ENCODE measurements around the gene COL4A2. TPM values are rescaled to one million over a fixed set of nuclear protein-coding genes. Genes with fewer than 3 reads are reported as not detected.

Gene COL4A2
- total and polyA plus RNA-seq, 2 donors (not counting 1 experiment from before 2014, with no cell fraction given) = 0.17 TPM; not detected in 1

DNA sequence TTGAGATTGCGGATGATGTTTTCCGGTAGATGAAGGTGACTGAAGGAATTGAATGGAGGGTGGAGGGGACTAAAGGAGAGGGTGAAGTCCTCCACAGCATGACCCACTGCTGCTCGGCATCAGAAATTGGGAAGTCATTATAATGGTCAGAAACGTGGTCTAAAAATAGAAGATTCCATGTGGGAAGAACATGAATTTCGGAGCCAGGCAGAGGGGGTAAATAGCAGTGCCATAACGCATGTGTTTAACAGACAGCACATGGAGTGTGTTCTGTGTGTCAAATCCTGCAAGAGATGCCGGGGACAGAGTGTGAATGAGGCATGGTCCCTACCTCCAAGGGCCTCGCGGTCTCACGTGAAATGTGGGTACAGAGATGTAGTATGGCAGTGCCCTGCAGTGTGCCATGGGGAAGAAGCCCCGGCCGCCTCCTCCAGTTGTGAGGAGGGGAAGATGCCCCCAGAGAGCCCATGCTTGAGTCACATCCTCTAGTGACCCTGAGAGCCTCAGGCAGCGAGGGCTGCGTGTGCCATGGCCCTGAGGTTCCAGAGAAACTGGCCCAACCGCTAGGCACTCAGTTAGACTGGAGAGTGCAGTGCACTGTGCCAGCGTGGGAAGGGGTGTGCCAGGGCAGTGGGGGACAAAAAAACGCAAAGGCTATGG lies 106.1 kb downstream of the COL4A2 start:
- Histone ChIP-seq H3K4me1 (ENCODE audit: control insufficient read depth in 2 of 2, insufficient read depth in 2 of 2, low read length in 2 of 2) (peaks cover 0 to 3% of the 10 kb centered on the region in 2 donors), H3K9ac (ENCODE audit: low read length) (no peak overlapping the region), H3K4me3 (ENCODE audit: control extremely low read depth in 1 of 5, extremely low read depth in 1 of 5, insufficient read depth in 1 of 5, low read depth in 2 of 5, low read length in 4 of 5) (no peak overlapping the region), H3K27me3 (replicated peaks in 1 of 4; ENCODE audit: control extremely low read depth in 1 of 4, control insufficient read depth in 3 of 4, insufficient read depth in 4 of 4, low read length in 3 of 4) (peaks cover 0 to 15% (median 8%) of the 10 kb centered on the region in 4 experiments), H3K36me3 (replicated peaks in 1 of 2; ENCODE audit: control extremely low read depth in 1 of 2, control insufficient read depth in 1 of 2, extremely low read depth in 1 of 2, insufficient read depth in 2 of 2, low read length in 1 of 2) (no peaks in the 10 kb centered on the region), H3K4me2 (replicated peaks; ENCODE audit: low read depth, low read length, poor library complexity, severe bottlenecking) (no peak overlapping the region), H3K79me2 (ENCODE audit: control insufficient read depth, insufficient read depth, low read length) (no peaks in the 10 kb centered on the region), H2AFZ (ENCODE audit: insufficient read depth, low read depth, low read length, poor library complexity, severe bottlenecking) (no peak overlapping the region), H3K27ac (ENCODE audit: low read length in 2 of 2) (no peak overlapping the region), H3K9me3 (ENCODE audit: control extremely low read depth in 1 of 3, control insufficient read depth in 2 of 3, insufficient read depth in 1 of 3, low read length in 2 of 3) (no peaks in the 10 kb centered on the region), H4K20me1 (ENCODE audit: control insufficient read depth, insufficient read depth, low read length, poor library complexity, severe bottlenecking) (no peaks in the 10 kb centered on the region)
- intact Hi-C loops (cut with micrococcal nuclease) = no loop called here
- peaks cover 4% of the 10 kb centered on the region for H3K4me1 Mint-ChIP-seq
- peaks cover 39% of the 10 kb centered on the region for H3K27me3 Mint-ChIP-seq
- ChIA-PET CTCF (interaction anchor here (1.7 to 4.6 kb wide), 2 partner anchors 191 to 1452 kb away, joined by 13 to 59 read pairs; no protein-coding TSS in a partner anchor), POLR2A (no interaction called here)
- ATAC-seq (ENCODE audit: low read depth) (no peak), DNase-seq (no peak)
- TF ChIP-seq, protein P1, sequence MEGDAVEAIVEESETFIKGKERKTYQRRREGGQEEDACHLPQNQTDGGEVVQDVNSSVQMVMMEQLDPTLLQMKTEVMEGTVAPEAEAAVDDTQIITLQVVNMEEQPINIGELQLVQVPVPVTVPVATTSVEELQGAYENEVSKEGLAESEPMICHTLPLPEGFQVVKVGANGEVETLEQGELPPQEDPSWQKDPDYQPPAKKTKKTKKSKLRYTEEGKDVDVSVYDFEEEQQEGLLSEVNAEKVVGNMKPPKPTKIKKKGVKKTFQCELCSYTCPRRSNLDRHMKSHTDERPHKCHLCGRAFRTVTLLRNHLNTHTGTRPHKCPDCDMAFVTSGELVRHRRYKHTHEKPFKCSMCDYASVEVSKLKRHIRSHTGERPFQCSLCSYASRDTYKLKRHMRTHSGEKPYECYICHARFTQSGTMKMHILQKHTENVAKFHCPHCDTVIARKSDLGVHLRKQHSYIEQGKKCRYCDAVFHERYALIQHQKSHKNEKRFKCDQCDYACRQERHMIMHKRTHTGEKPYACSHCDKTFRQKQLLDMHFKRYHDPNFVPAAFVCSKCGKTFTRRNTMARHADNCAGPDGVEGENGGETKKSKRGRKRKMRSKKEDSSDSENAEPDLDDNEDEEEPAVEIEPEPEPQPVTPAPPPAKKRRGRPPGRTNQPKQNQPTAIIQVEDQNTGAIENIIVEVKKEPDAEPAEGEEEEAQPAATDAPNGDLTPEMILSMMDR (IDR thresholded peaks at IDR 0.05) = no peak
- no peak for TF ChIP-seq EZH2 (IDR thresholded peaks at IDR 0.05; ENCODE audit: borderline replicate concordance, insufficient read depth, low read depth, low read length, poor library complexity, severe bottlenecking)
- H3K4me3 Mint-ChIP-seq = no peak overlapping the region
- WGBS (ENCODE audit: insufficient coverage) = 84% methylated on average over 17 of the region's 17 CpGs
- H3K27ac Mint-ChIP-seq = no peak overlapping the region
- no peaks in the 10 kb centered on the region for H3K9me3 Mint-ChIP-seq (ENCODE audit: insufficient read depth)

DNA sequence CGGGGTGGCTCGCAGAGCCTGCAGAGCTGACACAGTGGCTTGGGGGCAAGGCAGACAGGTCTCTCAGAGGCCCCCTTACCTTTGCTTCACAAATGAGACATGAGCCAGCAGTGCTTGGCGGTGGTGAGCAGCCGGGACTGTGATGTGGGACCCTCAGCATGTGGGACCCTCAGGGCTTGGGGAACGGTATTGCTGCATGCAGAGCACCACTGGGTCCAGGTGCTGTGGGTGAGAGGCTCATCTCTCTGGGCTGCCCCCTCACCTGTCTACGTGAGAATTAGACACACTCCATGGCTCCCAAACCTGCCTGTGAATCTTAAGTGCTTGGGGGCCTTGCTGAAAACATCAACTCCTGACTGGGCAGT lies 106.6 kb downstream of the COL4A2 start:
- Histone ChIP-seq H3K27ac (ENCODE audit: low read length in 2 of 2) (no peak overlapping the region), H3K4me3 (ENCODE audit: control extremely low read depth in 1 of 5, extremely low read depth in 1 of 5, insufficient read depth in 1 of 5, low read depth in 2 of 5, low read length in 4 of 5) (no peak overlapping the region), H3K9ac (ENCODE audit: low read length) (no peak overlapping the region), H4K20me1 (ENCODE audit: control insufficient read depth, insufficient read depth, low read length, poor library complexity, severe bottlenecking) (no peaks in the 10 kb centered on the region), H3K4me1 (ENCODE audit: control insufficient read depth in 2 of 2, insufficient read depth in 2 of 2, low read length in 2 of 2) (peaks cover 0 to 3% of the 10 kb centered on the region in 2 donors), H3K36me3 (replicated peaks in 1 of 2; ENCODE audit: control extremely low read depth in 1 of 2, control insufficient read depth in 1 of 2, extremely low read depth in 1 of 2, insufficient read depth in 2 of 2, low read length in 1 of 2) (no peaks in the 10 kb centered on the region), H3K4me2 (replicated peaks; ENCODE audit: low read depth, low read length, poor library complexity, severe bottlenecking) (no peak overlapping the region), H3K79me2 (ENCODE audit: control insufficient read depth, insufficient read depth, low read length) (no peaks in the 10 kb centered on the region), H2AFZ (ENCODE audit: insufficient read depth, low read depth, low read length, poor library complexity, severe bottlenecking) (no peak overlapping the region), H3K9me3 (ENCODE audit: control extremely low read depth in 1 of 3, control insufficient read depth in 2 of 3, insufficient read depth in 1 of 3, low read length in 2 of 3) (no peaks in the 10 kb centered on the region), H3K27me3 (replicated peaks in 1 of 4; ENCODE audit: control extremely low read depth in 1 of 4, control insufficient read depth in 3 of 4, insufficient read depth in 4 of 4, low read length in 3 of 4) (peaks cover 0 to 15% (median 8%) of the 10 kb centered on the region in 4 experiments)
- CTCF ChIA-PET = no interaction called here
- 75% methylated on average over 6 of the region's 6 CpGs for WGBS (ENCODE audit: insufficient coverage)
- POLR2A ChIA-PET = no interaction called here
- Mint-ChIP-seq H3K27ac (no peak overlapping the region), H3K4me1 (peaks cover 4% of the 10 kb centered on the region), H3K9me3 (ENCODE audit: insufficient read depth) (no peaks in the 10 kb centered on the region), H3K4me3 (no peak overlapping the region), H3K27me3 (peaks cover 44% of the 10 kb centered on the region)
- no peak for DNase-seq
- no peak for TF ChIP-seq EZH2 (IDR thresholded peaks at IDR 0.05; ENCODE audit: borderline replicate concordance, insufficient read depth, low read depth, low read length, poor library complexity, severe bottlenecking)
- TF ChIP-seq, protein P1 (IDR thresholded peaks at IDR 0.05) = no peak
- ATAC-seq (ENCODE audit: low read depth) = no peak
- intact Hi-C loops (cut with micrococcal nuclease) = no loop called here

All from B cell (primary cell).